ENCODE measurements around the gene DENND1A.

The DENND1A gene

GRCh38 chr9:123481209-123481865, 448.6 kb downstream of the DENND1A start:
- DNase-seq: no peak

- DNase-seq: no peak
Observed at GRCh38 chr9:123480791-123481190, 449.1 kb downstream of the DENND1A start.

GRCh38 chr9:123480096-123480495, 449.8 kb downstream of the DENND1A start:
- DNase-seq: no peak

- DNase-seq: no peak
Observed at GRCh38 chr9:123478967-123479602, 450.8 kb downstream of the DENND1A start.

- DNase-seq: no peak
Observed at GRCh38 chr9:123478160-123478559, 451.8 kb downstream of the DENND1A start.

GRCh38 chr9:123475407-123475806, 454.5 kb downstream of the DENND1A start:
- no peak for DNase-seq

GRCh38 chr9:123472862-123473614, 456.9 kb downstream of the DENND1A start:
- peak in 6 of 14 donors; percentile 10 to 86 (median 24) for DNase-seq

GRCh38 chr9:123471843-123472570, 457.9 kb downstream of the DENND1A start:
- DNase-seq: no peak

GRCh38 chr9:123470991-123471770, 458.7 kb downstream of the DENND1A start:
- DNase-seq: no peak

- DNase-seq: peak in 1 of 14 donors; percentile 20
Observed at GRCh38 chr9:123470121-123470782, 459.7 kb downstream of the DENND1A start.

GRCh38 chr9:123469282-123469681, 460.6 kb downstream of the DENND1A start:
- peak in 1 of 14 donors; percentile 17 for DNase-seq

- DNase-seq: peak in 1 of 14 donors; percentile 68
Observed at GRCh38 chr9:123468541-123468940, 461.4 kb downstream of the DENND1A start.

GRCh38 chr9:123465304-123465703, 464.6 kb downstream of the DENND1A start:
- no peak for DNase-seq

GRCh38 chr9:123460091-123460490, 469.8 kb downstream of the DENND1A start:
- no peak for DNase-seq

- no peak for DNase-seq
Observed at GRCh38 chr9:123457583-123457982, 472.3 kb downstream of the DENND1A start.

GRCh38 chr9:123456011-123456410, 473.9 kb downstream of the DENND1A start:
- no peak for DNase-seq

GRCh38 chr9:123455187-123455586, 474.7 kb downstream of the DENND1A start:
- DNase-seq: no peak

GRCh38 chr9:123454361-123454760, 475.6 kb downstream of the DENND1A start:
- peak in 1 of 14 donors; percentile 30 for DNase-seq

- peak in 12 of 14 donors; percentile 24 to 80 (median 60) for DNase-seq
Observed at GRCh38 chr9:123453831-123454321, 476.1 kb downstream of the DENND1A start.

- no peak for DNase-seq
Observed at GRCh38 chr9:123453076-123453667, 476.8 kb downstream of the DENND1A start.

GRCh38 chr9:123450996-123451395, 478.9 kb downstream of the DENND1A start:
- peak in 1 of 14 donors; percentile 84 for DNase-seq

Measured in C1 segment of cervical spinal cord (tissue), 14 donors.